Large intestine (tissue), 3 donors: ENCODE data around the gene UFD1. TPM values are rescaled to one million over a fixed set of nuclear protein-coding genes. Genes with fewer than 3 reads are reported as not detected.

Source experiments
- DNase-seq, 2 donors: peaks; one replicate each; pipeline versions ENCODE4 v3.0.0 to v3.0.0-alpha.2; 2013
- H3K27ac ChIP-seq: one replicate; pipeline ENCODE4 v1.5.1; 2013; ENCODE audit warnings: low read length
- H3K27me3 ChIP-seq: 2 replicates; pipeline ENCODE4 v1.6.1; 2013; ENCODE audit warnings: low read length; ENCODE audit not compliant: control insufficient read depth, insufficient read depth
- H3K36me3 ChIP-seq: 2 replicates; pipeline ENCODE4 v1.6.1; 2013; ENCODE audit warnings: low read length; ENCODE audit not compliant: control insufficient read depth, insufficient read depth
- H3K4me1 ChIP-seq: one replicate; pipeline ENCODE4 v1.6.1; 2013; ENCODE audit warnings: low read length; ENCODE audit not compliant: control insufficient read depth, insufficient read depth
- H3K4me3 ChIP-seq: one replicate; pipeline ENCODE4 v1.5.1; 2013; ENCODE audit warnings: low read length
- H3K9me3 ChIP-seq: one replicate; pipeline ENCODE4 v1.6.1; 2013; ENCODE audit warnings: mild to moderate bottlenecking, low read depth, low read length, moderate library complexity; ENCODE audit not compliant: control insufficient read depth
- WGBS: methylation state at CpG from one replicate; pipeline ENCODE4 v1.1.5; 2013; ENCODE audit warnings: low lambda C conversion rate; ENCODE audit not compliant: insufficient coverage; 5-methylcytosine and 5-hydroxymethylcytosine counted together
- polyA plus RNA-seq: library from polyadenylated mRNA; unstranded; fragments of 120-200 nt; gene quantifications from one replicate; pipeline ENCODE4 v1.2.1, GENCODE V29; 2013

Gene UFD1
- polyA plus RNA-seq, 1 donor = 51.1 TPM

DNA sequence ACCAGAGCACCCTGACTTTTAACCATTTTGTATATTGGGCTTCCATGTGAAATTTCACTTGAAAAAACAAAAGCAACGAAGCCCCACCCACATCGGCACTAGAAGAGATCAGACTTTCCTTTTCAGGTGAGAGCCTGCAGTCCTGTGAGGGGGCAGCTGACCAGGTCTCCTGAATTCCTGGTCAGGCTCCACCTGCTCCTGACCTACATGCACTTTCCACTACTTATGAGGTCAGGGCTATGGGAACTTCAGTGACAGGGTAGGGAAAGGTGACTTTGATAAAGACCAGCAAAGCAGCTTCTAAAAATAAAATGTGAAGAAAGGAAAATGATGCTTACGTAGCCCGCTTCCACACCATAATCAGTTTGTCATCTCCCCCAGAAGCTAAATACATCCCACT lies 72.1 kb downstream of the UFD1 start:
- DNase-seq = no peak
- Histone ChIP-seq H3K36me3 (peaks cover 67% of the 10 kb centered on the region), H3K4me3 (no peak overlapping the region)

DNA sequence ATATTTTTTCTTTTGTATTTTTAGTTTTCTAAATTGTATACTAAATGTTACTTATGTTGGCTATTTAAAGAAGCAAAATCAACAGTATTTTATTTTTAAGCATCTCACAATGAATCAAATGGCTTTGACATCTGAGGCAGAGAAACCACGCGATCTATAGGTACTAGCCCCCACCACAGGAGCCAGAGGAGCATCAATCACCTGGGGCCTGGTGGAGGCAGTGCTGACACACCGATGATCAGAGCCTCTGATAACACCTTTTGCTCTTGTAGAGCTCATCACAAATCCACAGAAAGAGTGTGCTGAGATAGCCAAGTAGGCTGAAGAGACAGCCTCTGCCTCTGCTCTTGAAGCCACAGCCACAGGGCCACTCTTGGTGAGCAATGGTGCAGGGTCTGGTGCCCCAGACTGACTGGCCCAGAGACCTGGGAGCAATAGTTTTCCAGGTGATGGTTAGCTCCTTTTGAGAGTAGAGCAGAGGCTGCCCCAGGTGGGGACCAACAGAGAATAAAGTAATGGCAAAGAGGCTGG lies 72.6 kb downstream of the UFD1 start:
- Histone ChIP-seq H3K27ac (no peak overlapping the region), H3K27me3 (no peaks in the 10 kb centered on the region), H3K4me3 (no peak overlapping the region), H3K4me1 (no peaks in the 10 kb centered on the region), H3K36me3 (peaks cover 72% of the 10 kb centered on the region), H3K9me3 (no peaks in the 10 kb centered on the region)
- DNase-seq = no peak
- WGBS = no CpG with 5 or more reads among the region's 3 CpGs

More for the DNA sequence above, 72.1 kb downstream of the UFD1 start:
- no peaks in the 10 kb centered on the region for H3K4me1 ChIP-seq
- no peaks in the 10 kb centered on the region for H3K27me3 ChIP-seq
- no peaks in the 10 kb centered on the region for H3K9me3 ChIP-seq
- no CpG with 5 or more reads among the region's 4 CpGs for WGBS
- no peak overlapping the region for H3K27ac ChIP-seq

DNA sequence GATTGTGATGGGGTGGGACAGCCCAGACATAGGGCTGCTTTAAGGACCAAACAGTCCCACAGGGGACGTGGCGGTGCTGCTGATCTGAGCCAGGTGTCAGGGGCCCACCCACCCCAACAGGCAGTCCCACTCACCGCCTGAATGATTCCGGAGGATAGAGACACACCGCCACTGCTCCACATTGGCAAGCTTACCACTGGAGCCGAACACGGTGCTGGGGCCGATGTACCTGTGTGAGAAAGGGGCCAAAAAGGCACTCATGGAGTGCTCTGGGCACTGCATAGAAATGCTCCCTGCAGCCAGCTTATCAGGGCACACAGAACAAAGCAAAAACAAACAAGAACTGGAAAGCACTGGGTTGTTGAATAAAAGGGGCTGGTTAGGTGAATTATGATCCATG lies 73.3 kb downstream of the UFD1 start:
- Histone ChIP-seq H3K4me3 (no peak overlapping the region), H3K27me3 (no peaks in the 10 kb centered on the region), H3K36me3 (peaks cover 76% of the 10 kb centered on the region), H3K9me3 (no peaks in the 10 kb centered on the region), H3K27ac (no peak overlapping the region), H3K4me1 (no peaks in the 10 kb centered on the region)
- WGBS = no CpG with 5 or more reads among the region's 8 CpGs
- DNase-seq = no peak

DNA sequence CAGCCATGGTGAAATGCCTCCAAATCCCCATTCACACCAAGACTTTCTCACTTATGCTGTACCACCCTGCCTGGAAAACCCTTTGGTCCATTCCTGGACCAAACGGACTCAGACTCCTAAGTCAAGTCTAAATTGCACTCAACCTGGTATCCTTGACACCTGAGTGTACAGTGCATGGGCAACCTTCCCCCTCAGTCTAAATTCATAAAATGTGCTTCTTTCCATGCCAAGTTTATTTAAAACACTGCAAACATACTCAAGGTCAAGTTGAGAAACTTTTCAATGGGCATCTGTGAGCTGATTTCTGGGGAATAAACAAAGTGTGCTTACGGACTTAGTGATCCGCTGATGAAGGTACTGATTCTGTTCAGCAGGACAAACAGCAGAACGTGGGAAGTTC lies 73.9 kb downstream of the UFD1 start:
- Histone ChIP-seq H3K27ac (no peak overlapping the region), H3K9me3 (no peaks in the 10 kb centered on the region), H3K4me3 (no peak overlapping the region), H3K27me3 (no peaks in the 10 kb centered on the region), H3K36me3 (peaks cover 75% of the 10 kb centered on the region), H3K4me1 (no peaks in the 10 kb centered on the region)
- no peak for DNase-seq
- no CpG with 5 or more reads among the region's 4 CpGs for WGBS

DNA sequence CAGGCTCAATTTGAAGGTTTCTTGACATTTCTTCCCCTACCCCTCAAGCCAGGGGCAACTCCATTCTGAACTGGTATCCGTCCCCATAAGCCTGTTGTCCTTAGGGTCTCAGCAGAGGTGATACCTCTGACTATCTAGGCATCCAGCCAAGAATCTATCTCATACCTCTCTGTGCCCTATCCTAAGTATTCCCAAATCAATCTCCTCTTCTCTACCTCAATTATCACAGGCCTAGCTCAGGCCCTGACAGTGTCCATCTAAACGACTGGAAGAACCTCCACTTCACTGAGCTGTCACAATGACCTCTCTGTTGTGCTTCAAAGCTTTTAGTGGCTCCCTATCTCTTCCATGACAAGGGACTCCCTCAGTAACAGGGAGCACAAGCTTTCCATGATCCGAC lies 74.3 kb downstream of the UFD1 start:
- no CpG with 5 or more reads among the region's 3 CpGs for WGBS
- H3K36me3 ChIP-seq = peaks cover 73% of the 10 kb centered on the region

DNA sequence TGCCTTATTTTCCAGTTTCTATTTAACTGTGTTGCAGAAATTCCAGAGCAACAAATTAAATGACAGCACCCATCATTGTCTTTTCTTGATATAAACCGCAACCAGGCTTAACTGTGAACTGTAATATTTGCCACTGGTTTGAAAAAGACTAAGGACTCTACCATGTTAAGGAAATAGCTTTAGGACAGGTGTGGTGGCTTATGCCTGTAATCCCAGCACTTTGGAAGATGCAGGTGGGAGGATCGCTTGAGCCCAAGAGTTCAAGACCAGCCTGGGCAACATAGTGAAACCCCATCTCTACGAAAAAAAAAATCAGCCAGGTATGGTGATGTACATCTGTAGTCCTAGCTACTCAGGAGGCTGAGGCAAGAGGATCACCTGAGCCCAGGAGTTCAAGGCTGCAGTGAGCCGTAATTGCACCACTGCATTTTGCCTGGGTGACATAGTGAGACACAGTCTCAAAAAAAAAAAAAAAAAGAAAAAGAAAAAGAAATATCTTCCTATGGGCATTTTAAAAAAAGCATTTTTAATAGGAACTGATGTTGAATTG lies 76.3 kb downstream of the UFD1 start:
- Histone ChIP-seq H3K36me3 (peaks cover 66% of the 10 kb centered on the region), H3K4me3 (no peak overlapping the region), H3K9me3 (no peaks in the 10 kb centered on the region), H3K27me3 (no peaks in the 10 kb centered on the region), H3K27ac (no peak overlapping the region), H3K4me1 (no peaks in the 10 kb centered on the region)
- DNase-seq = no peak
- WGBS = no CpG with 5 or more reads among the region's 4 CpGs

More for the DNA sequence above, 74.3 kb downstream of the UFD1 start:
- DNase-seq = no peak
- Histone ChIP-seq H3K27me3 (no peaks in the 10 kb centered on the region), H3K4me1 (no peaks in the 10 kb centered on the region), H3K4me3 (no peak overlapping the region), H3K27ac (no peak overlapping the region), H3K9me3 (no peaks in the 10 kb centered on the region)

DNA sequence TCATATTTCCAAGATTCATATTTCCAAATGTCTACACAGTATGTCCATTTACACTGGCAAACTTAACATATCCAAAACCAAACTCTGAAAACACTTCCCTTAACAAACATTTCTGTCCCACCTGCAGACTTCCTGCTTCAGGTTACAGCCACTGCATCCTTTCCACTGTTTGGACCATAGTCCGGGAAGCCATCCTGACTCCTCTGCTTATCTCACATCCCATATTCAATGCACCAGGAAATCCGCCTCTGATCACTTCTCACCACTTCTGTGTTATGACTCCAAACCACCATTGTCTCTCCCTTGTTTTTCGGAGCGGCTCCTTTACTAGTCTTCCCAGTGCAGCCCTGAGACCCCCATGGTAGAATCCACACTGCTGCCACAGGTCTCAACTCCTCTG lies 77.5 kb downstream of the UFD1 start:
- no peak overlapping the region for H3K27ac ChIP-seq
- H3K4me3 ChIP-seq = no peak overlapping the region
- peaks cover 68% of the 10 kb centered on the region for H3K36me3 ChIP-seq
- no peak for DNase-seq
- no peaks in the 10 kb centered on the region for H3K27me3 ChIP-seq
- no peaks in the 10 kb centered on the region for H3K9me3 ChIP-seq
- no peaks in the 10 kb centered on the region for H3K4me1 ChIP-seq
- WGBS = no CpG with 5 or more reads among the region's 4 CpGs

DNA sequence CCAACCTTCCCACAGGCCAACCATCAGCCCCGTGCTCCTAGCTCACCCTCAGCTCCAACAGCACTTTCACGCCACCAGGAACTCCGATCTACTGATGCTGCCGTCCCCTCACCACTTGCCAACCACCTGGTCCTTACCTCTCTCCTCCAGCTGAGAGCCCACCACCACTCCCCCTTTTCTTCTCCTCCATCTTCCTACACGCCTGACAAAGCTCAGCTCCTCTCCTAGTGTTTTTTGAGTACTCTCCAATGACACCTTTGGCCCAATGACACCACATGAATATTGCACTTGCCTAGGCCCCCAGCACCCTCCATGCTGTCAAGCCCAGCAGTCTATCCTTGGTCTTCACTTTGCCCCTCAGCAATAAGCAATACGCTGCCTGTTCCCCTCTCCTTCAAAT lies 78.1 kb downstream of the UFD1 start:
- Histone ChIP-seq H3K4me1 (no peaks in the 10 kb centered on the region), H3K27ac (no peak overlapping the region), H3K4me3 (no peak overlapping the region), H3K36me3 (peaks cover 67% of the 10 kb centered on the region), H3K9me3 (no peaks in the 10 kb centered on the region), H3K27me3 (no peaks in the 10 kb centered on the region)
- 89% methylated on average over 3 of the region's 6 CpGs for WGBS
- no peak for DNase-seq

Other genes with a start within 250 kb of the UFD1 start
- gene CLTCL1, start 187.5 kb downstream of the UFD1 start, polyA plus RNA-seq = 2.2 TPM
- gene HIRA, start 47.5 kb downstream of the UFD1 start, polyA plus RNA-seq = 29.6 TPM
- gene MRPL40, start 46.6 kb downstream of the UFD1 start, polyA plus RNA-seq = 30.8 TPM
- gene C22orf39, start 31.5 kb downstream of the UFD1 start, polyA plus RNA-seq = 34.3 TPM
- gene CDC45, start 727 bp upstream of the UFD1 start, polyA plus RNA-seq = 8.7 TPM
- gene CLDN5, start 45.2 kb upstream of the UFD1 start, polyA plus RNA-seq = 12.4 TPM
- gene SEPTIN5, start 235.3 kb upstream of the UFD1 start, polyA plus RNA-seq = 24.9 TPM
- gene GP1BB, start 244.3 kb upstream of the UFD1 start, polyA plus RNA-seq = 4.4 TPM